ENCODE measurements around the gene TOPORS.
A peak's percentile ranks its signal among the peaks of the same experiment; 100 is the strongest.
"Not testable (repeated sequence)": the region's sequence is repeated elsewhere in the genome, so short reads cannot be mapped to it uniquely, and the experiment has no call there.

Gene TOPORS

DNA sequence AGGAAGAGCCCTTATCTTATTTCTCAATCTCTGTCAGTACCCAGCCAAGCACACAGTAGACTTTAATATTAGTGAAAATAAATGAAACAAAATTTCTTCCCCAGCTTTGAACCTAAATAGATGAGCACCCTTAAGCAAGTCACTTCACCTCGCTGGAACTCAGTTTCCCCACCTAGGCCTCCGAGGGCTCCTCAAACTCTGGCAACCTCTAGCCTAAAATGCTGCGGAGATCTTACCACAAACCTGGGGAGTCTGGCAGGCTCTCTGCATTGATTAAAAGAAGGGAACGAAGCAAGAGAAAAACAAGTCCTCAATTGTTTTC lies 26.7 kb downstream of the TOPORS start:
- Histone ChIP-seq H3K27me3 (ENCODE audit: control insufficient read depth, insufficient read depth, low read length) (no peaks in the 10 kb centered on the region), H3K9me3 (ENCODE audit: control insufficient read depth, insufficient read depth, low read length) (no peaks in the 10 kb centered on the region), H3K36me3 (ENCODE audit: control insufficient read depth, insufficient read depth, low read length) (no peaks in the 10 kb centered on the region), H3K4me3 (ENCODE audit: low read depth, low read length) (peak overlapping the region; percentile 73), H3K4me1 (ENCODE audit: control insufficient read depth, insufficient read depth, low read length) (no peaks in the 10 kb centered on the region), H3K9ac (ENCODE audit: low read depth, low read length) (peak overlapping the region; percentile 71)

DNA sequence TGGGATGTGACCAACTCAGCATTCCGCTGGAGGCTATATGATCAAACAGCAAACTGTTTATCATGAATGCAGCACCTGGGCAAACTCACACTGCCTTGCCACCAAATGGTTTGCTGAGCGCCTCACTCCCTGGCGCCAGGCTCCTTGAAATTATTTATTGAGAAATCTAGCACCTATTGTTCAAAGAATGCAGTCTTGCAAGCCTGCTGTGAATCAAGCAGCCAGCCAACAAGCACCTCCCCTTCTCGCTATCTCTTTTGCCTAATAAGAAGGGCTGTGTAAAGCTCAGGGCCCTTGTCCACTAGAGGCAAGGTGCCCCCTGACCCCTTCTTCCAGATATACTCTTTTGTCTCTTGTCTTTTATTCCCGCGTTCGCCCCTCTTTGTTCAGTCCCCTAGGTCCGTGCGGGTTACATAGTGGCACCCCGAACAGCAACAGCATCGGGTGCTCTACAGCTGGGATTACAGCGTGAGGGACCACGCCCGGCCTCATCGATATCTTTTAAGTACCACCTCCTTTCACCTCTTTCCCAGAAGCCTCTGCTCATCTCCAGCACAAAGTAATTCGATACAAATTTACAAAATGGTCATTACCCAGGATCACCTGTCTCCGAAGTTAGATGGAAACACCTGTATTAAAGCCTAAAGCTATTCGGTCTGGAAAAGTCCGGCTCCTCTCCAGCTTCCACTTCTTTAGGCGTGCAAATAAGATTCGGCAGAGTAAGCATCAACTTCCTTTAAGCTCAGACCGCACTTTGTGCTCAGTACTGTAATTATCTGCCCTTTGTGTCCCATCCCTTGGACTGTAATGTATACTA lies 27.3 kb downstream of the TOPORS start:
- Histone ChIP-seq H3K36me3 (ENCODE audit: control insufficient read depth, insufficient read depth, low read length) (no peaks in the 10 kb centered on the region), H3K27me3 (ENCODE audit: control insufficient read depth, insufficient read depth, low read length) (no peaks in the 10 kb centered on the region), H3K9ac (ENCODE audit: low read depth, low read length) (peak overlapping the region; percentile 71), H3K4me1 (ENCODE audit: control insufficient read depth, insufficient read depth, low read length) (no peaks in the 10 kb centered on the region), H3K9me3 (ENCODE audit: control insufficient read depth, insufficient read depth, low read length) (no peaks in the 10 kb centered on the region), H3K4me3 (ENCODE audit: low read depth, low read length) (peak overlapping the region; percentile 73)

DNA sequence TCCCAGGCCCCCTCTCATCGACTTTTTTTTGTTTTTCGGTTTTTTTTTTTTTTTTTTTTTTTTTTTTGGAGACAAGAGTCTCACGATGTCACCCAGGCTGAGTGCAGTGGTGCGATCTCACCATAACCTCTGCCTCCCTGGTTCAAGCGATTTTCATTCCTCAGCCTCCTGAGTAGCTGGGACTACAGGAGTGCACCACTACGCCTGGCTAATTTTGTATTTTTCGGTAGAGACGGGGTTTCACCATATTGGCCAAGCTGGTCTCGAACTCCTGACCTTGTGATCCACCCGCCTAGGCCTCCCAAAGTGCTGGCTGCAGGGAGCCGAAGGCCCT lies 27.9 kb downstream of the TOPORS start:
- H3K9ac ChIP-seq (ENCODE audit: low read depth, low read length), result not testable (repeated sequence)

DNA sequence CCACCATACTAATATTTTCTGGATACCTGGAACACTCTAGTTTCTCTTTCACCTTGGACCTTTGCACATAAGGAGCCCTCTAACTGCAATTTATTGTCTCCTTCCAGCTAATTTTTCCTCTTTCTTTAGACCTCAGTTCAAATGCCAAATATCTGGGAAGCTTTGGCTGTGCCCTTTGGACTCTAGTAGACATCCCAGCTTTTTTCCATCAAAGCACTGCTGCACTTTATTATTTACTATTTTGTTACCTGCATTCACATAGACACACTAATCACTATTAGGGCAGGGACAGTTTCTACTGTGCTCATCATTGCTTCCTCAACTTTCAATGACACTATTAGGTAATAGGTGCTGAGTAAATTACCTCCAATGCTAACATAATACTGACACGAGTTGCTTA lies 28.5 kb downstream of the TOPORS start:
- Histone ChIP-seq H3K36me3 (ENCODE audit: control insufficient read depth, insufficient read depth, low read length) (no peaks in the 10 kb centered on the region), H3K9me3 (ENCODE audit: control insufficient read depth, insufficient read depth, low read length) (no peaks in the 10 kb centered on the region), H3K9ac (ENCODE audit: low read depth, low read length) (no peak overlapping the region), H3K4me3 (ENCODE audit: low read depth, low read length) (no peak overlapping the region), H3K27me3 (ENCODE audit: control insufficient read depth, insufficient read depth, low read length) (no peaks in the 10 kb centered on the region), H3K4me1 (ENCODE audit: control insufficient read depth, insufficient read depth, low read length) (no peaks in the 10 kb centered on the region)

More for the DNA sequence above, 27.9 kb downstream of the TOPORS start:
- peak overlapping the region; percentile 73 for H3K4me3 ChIP-seq (ENCODE audit: low read depth, low read length)
- not testable (repeated sequence) for H3K36me3 ChIP-seq (ENCODE audit: control insufficient read depth, insufficient read depth, low read length); H3K9me3 ChIP-seq (ENCODE audit: control insufficient read depth, insufficient read depth, low read length); H3K4me1 ChIP-seq (ENCODE audit: control insufficient read depth, insufficient read depth, low read length); H3K27me3 ChIP-seq (ENCODE audit: control insufficient read depth, insufficient read depth, low read length)

DNA sequence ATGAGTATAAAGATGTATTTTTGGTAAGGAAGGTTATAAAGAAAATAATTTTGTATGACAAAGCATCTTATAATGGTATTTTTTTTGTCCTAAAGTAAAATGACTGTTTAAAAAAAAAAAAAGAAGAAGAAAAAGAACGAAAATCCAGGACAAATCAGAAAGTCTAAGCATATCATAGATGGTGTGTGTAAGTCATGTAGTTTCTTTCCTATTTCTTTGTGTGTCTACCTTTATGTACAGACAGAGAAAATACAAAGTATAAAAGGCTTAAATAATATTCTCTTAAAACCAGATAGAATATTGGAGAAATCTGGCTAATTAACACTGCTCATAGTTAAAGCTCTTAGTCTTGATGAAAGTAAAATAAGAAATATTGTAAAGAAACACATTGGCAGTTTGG lies 34.1 kb downstream of the TOPORS start:
- Histone ChIP-seq H3K4me3 (ENCODE audit: low read depth, low read length) (no peak overlapping the region), H3K36me3 (ENCODE audit: control insufficient read depth, insufficient read depth, low read length) (no peaks in the 10 kb centered on the region), H3K9ac (ENCODE audit: low read depth, low read length) (no peak overlapping the region), H3K9me3 (ENCODE audit: control insufficient read depth, insufficient read depth, low read length) (no peaks in the 10 kb centered on the region), H3K27me3 (ENCODE audit: control insufficient read depth, insufficient read depth, low read length) (no peaks in the 10 kb centered on the region), H3K4me1 (ENCODE audit: control insufficient read depth, insufficient read depth, low read length) (no peaks in the 10 kb centered on the region)

DNA sequence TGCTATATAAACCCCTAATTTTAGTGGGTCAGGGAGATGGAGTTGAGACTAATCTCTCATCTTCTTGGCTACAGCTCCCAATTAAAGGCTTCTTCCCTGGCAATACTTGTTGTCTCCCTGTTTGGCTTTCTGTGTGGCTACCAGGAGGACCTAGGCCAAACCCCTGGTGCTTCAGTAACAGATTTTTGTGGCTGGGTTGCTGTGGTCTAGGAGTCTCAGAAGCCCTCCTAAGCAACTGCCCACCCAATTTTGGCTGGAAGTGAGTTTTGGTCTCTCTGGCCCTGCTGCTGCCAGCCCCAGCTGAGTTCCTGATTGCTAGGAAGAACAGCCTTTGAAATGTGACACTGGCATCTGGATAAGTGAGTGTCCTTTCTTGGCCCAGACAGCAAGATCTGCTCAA lies 36.1 kb downstream of the TOPORS start:
- Histone ChIP-seq H3K27me3 (ENCODE audit: control insufficient read depth, insufficient read depth, low read length) (no peaks in the 10 kb centered on the region), H3K36me3 (ENCODE audit: control insufficient read depth, insufficient read depth, low read length) (no peaks in the 10 kb centered on the region), H3K9ac (ENCODE audit: low read depth, low read length) (no peak overlapping the region), H3K4me1 (ENCODE audit: control insufficient read depth, insufficient read depth, low read length) (no peaks in the 10 kb centered on the region), H3K4me3 (ENCODE audit: low read depth, low read length) (no peak overlapping the region), H3K9me3 (ENCODE audit: control insufficient read depth, insufficient read depth, low read length) (no peaks in the 10 kb centered on the region)

DNA sequence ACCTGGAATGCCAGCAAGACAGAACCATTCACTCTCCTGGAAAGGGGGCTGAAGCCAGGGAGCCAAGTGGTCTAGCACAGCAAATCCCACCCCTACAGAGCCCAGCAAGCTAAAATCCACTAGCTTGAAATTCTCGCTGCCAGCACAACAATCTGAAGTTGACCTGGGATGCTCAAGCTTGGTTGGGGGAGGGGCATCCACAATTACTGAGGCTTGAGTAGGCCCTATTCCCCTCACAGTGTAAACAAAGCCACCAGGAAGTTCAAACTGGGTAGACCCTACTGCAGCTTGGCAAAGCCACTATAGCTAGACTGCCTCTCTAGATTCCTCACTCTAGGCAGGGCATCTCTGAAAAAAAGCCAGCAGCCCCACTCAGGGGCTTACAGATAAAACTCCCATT lies 43.7 kb downstream of the TOPORS start:
- H3K36me3 ChIP-seq (ENCODE audit: control insufficient read depth, insufficient read depth, low read length), result no peaks in the 10 kb centered on the region
- peaks cover 5% of the 10 kb centered on the region for H3K4me1 ChIP-seq (ENCODE audit: control insufficient read depth, insufficient read depth, low read length)
- no peaks in the 10 kb centered on the region for H3K27me3 ChIP-seq (ENCODE audit: control insufficient read depth, insufficient read depth, low read length)
- no peak overlapping the region for H3K9ac ChIP-seq (ENCODE audit: low read depth, low read length)
- no peak overlapping the region for H3K4me3 ChIP-seq (ENCODE audit: low read depth, low read length)
- H3K9me3 ChIP-seq (ENCODE audit: control insufficient read depth, insufficient read depth, low read length), result no peaks in the 10 kb centered on the region

DNA sequence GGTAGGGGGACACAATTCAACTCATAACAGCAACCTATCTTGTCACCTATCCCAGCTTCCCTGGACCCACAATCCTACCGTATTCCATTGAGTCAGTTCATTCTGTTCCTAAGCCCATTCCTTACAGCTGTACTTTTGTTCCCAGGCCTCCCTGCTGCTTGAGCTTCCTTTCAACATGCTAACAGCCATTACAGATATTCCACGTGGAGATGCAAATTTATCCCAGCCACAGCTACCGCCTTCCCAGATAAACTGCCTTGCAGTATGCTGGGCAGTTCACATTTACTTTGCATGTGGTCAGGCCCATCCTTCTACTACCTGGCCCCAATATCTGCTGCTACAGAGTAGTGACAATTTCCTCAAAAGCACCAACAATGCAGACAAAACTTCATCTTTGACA lies 49.4 kb downstream of the TOPORS start:
- Histone ChIP-seq H3K27me3 (ENCODE audit: control insufficient read depth, insufficient read depth, low read length) (no peaks in the 10 kb centered on the region), H3K4me1 (ENCODE audit: control insufficient read depth, insufficient read depth, low read length) (no peaks in the 10 kb centered on the region), H3K4me3 (ENCODE audit: low read depth, low read length) (no peak overlapping the region), H3K9me3 (ENCODE audit: control insufficient read depth, insufficient read depth, low read length) (no peaks in the 10 kb centered on the region), H3K9ac (ENCODE audit: low read depth, low read length) (no peak overlapping the region), H3K36me3 (ENCODE audit: control insufficient read depth, insufficient read depth, low read length) (no peaks in the 10 kb centered on the region)

DNA sequence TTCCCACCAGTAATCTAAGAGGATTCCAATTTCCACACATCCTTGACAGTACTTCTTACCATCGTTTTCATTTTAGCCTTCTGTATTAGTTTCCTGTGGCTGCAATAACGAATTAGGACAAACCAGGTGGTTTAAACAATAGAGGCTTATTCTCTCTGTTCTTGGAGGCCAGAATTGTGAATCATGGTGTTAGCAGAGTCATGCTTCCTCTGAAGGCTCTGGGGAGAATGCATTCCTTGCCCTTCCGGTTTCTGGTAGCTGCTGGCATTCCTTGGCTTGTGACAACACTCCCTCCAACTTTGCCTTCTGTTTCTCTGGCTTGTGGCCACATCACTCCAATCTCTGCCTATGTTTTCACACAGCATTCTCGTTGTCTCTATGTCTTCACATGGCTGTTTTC lies 49.9 kb downstream of the TOPORS start:
- Histone ChIP-seq H3K9ac (ENCODE audit: low read depth, low read length) (no peak overlapping the region), H3K36me3 (ENCODE audit: control insufficient read depth, insufficient read depth, low read length) (no peaks in the 10 kb centered on the region), H3K4me3 (ENCODE audit: low read depth, low read length) (no peak overlapping the region), H3K4me1 (ENCODE audit: control insufficient read depth, insufficient read depth, low read length) (no peaks in the 10 kb centered on the region), H3K27me3 (ENCODE audit: control insufficient read depth, insufficient read depth, low read length) (no peaks in the 10 kb centered on the region), H3K9me3 (ENCODE audit: control insufficient read depth, insufficient read depth, low read length) (no peaks in the 10 kb centered on the region)

DNA sequence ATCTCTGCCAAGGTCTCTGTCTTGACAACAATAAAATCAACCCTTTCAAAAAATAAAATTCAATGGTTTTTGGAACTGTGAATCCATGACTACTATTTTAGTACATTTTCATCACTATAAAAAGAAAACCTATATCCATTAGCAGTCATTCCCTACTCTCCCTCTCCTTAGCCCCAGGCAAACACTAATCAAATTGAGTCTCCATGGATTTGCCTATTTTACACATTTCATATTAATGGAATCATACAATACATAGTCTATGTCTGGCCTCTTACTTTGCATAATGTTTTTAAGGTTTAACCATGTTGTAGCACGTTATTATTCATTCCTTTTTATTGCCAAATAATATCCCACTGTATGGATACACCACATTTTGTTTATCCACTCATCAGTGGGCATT lies 50.5 kb downstream of the TOPORS start:
- Histone ChIP-seq H3K4me3 (ENCODE audit: low read depth, low read length) (no peak overlapping the region), H3K36me3 (ENCODE audit: control insufficient read depth, insufficient read depth, low read length) (no peaks in the 10 kb centered on the region), H3K9me3 (ENCODE audit: control insufficient read depth, insufficient read depth, low read length) (no peaks in the 10 kb centered on the region), H3K9ac (ENCODE audit: low read depth, low read length) (no peak overlapping the region), H3K4me1 (ENCODE audit: control insufficient read depth, insufficient read depth, low read length) (no peaks in the 10 kb centered on the region), H3K27me3 (ENCODE audit: control insufficient read depth, insufficient read depth, low read length) (no peaks in the 10 kb centered on the region)

DNA sequence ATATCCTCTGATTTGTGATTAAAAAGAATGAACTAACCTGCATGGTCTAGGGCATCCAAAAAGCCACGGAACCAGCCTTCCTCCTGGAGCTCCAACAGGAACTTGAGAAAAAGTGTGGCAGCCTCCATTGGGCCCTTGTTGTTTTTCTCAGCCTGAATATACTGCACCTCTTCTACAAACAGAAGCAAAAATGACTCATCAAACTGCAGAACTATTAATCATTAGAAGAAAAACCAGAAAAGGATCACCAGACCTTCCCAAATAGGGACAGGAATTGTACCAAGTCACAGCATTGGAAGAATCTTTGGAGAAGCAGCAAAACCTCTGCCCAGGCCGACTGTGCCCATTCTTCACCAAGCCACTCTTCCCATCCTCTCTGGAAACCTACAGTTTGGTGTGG lies 51.6 kb downstream of the TOPORS start:
- Histone ChIP-seq H3K9ac (ENCODE audit: low read depth, low read length) (no peak overlapping the region), H3K4me3 (ENCODE audit: low read depth, low read length) (no peak overlapping the region), H3K36me3 (ENCODE audit: control insufficient read depth, insufficient read depth, low read length) (no peaks in the 10 kb centered on the region), H3K9me3 (ENCODE audit: control insufficient read depth, insufficient read depth, low read length) (no peaks in the 10 kb centered on the region), H3K4me1 (ENCODE audit: control insufficient read depth, insufficient read depth, low read length) (no peaks in the 10 kb centered on the region), H3K27me3 (ENCODE audit: control insufficient read depth, insufficient read depth, low read length) (no peaks in the 10 kb centered on the region)

DNA sequence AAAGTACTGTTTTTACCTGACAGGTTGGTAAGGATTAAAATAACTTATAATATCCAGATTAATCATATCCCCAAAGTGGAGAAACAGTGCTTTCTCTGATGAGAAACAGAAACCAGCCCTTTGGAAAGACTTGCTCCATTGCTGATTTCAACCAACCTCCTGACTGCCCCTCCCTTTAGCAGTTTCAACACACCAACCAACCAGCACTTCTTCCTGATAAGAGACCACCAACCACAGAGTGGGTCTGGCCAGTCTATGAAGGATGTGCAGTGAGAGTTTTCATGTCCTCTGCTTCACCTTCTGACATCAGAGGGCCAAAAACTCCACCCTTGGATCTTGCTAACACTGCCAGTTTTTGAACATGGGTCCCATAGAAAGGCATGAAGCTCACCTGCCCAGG lies 54.5 kb downstream of the TOPORS start:
- Histone ChIP-seq H3K27me3 (ENCODE audit: control insufficient read depth, insufficient read depth, low read length) (no peaks in the 10 kb centered on the region), H3K9me3 (ENCODE audit: control insufficient read depth, insufficient read depth, low read length) (no peaks in the 10 kb centered on the region), H3K9ac (ENCODE audit: low read depth, low read length) (no peak overlapping the region), H3K36me3 (ENCODE audit: control insufficient read depth, insufficient read depth, low read length) (no peaks in the 10 kb centered on the region), H3K4me3 (ENCODE audit: low read depth, low read length) (no peak overlapping the region), H3K4me1 (ENCODE audit: control insufficient read depth, insufficient read depth, low read length) (no peaks in the 10 kb centered on the region)

All from iPS-15b (cell line).